ENCODE measurements around the gene CD40.

Gene CD40

GRCh38 chr20:46123482-46124245, 5.5 kb downstream of the CD40 start:
- no peak for DNase-seq

GRCh38 chr20:46126440-46127056, 8.4 kb downstream of the CD40 start:
- DNase-seq = no peak

- no peak for DNase-seq
These were observed 9.4 kb downstream of the CD40 start for GRCh38 chr20:46127396-46128010.

GRCh38 chr20:46128310-46129151, 10.4 kb downstream of the CD40 start:
- no peak for DNase-seq

- DNase-seq = no peak
These were observed 11.9 kb downstream of the CD40 start for GRCh38 chr20:46129955-46130481.

GRCh38 chr20:46130534-46130933, 12.4 kb downstream of the CD40 start:
- DNase-seq = no peak

GRCh38 chr20:46131396-46131795, 13.3 kb downstream of the CD40 start:
- no peak for DNase-seq

GRCh38 chr20:46132705-46133120, 14.6 kb downstream of the CD40 start:
- DNase-seq = peak; percentile 68

- no peak for DNase-seq
These were observed 16.0 kb downstream of the CD40 start for GRCh38 chr20:46133886-46134654.

- no peak for DNase-seq
These were observed 16.6 kb downstream of the CD40 start for GRCh38 chr20:46134716-46135115.

GRCh38 chr20:46135856-46136633, 17.9 kb downstream of the CD40 start:
- DNase-seq = no peak

- no peak for DNase-seq
These were observed 19.7 kb downstream of the CD40 start for GRCh38 chr20:46137816-46138215.

- no peak for DNase-seq
These were observed 21.3 kb downstream of the CD40 start for GRCh38 chr20:46139266-46139889.

GRCh38 chr20:46139908-46140482, 21.9 kb downstream of the CD40 start:
- DNase-seq = no peak

- DNase-seq = no peak
These were observed 24.0 kb downstream of the CD40 start for GRCh38 chr20:46142124-46142523.

- DNase-seq = no peak
These were observed 26.4 kb downstream of the CD40 start for GRCh38 chr20:46144432-46145025.

- DNase-seq = no peak
These were observed 27.6 kb downstream of the CD40 start for GRCh38 chr20:46145713-46146112.

- no peak for DNase-seq
These were observed 30.4 kb downstream of the CD40 start for GRCh38 chr20:46148313-46149208.

- DNase-seq = no peak
These were observed 32.8 kb downstream of the CD40 start for GRCh38 chr20:46150943-46151342.
